IPS-18a (cell line): ENCODE data around the gene NLGN1.

Experiments used
- H3K27ac ChIP-seq: one replicate; pipeline ENCODE4 v1.5.1; 2013; ENCODE audit warnings: low read length
- H3K27me3 ChIP-seq: one replicate; pipeline ENCODE4 v1.6.1; 2013; ENCODE audit warnings: mild to moderate bottlenecking, low read length; ENCODE audit not compliant: control insufficient read depth, insufficient read depth
- H3K36me3 ChIP-seq: one replicate; pipeline ENCODE4 v1.6.1; 2013; ENCODE audit warnings: low read depth, low read length; ENCODE audit not compliant: control insufficient read depth
- H3K4me1 ChIP-seq: one replicate; pipeline ENCODE4 v1.6.1; 2013; ENCODE audit warnings: low read depth, low read length; ENCODE audit not compliant: control insufficient read depth
- H3K4me3 ChIP-seq: one replicate; pipeline ENCODE4 v1.5.1; 2013; ENCODE audit warnings: low read length
- H3K9ac ChIP-seq: one replicate; pipeline ENCODE4 v1.6.1; 2013; ENCODE audit warnings: mild to moderate bottlenecking, low read length, moderate library complexity
- H3K9me3 ChIP-seq: one replicate; pipeline ENCODE4 v1.6.1; 2013; ENCODE audit warnings: low read depth, low read length; ENCODE audit not compliant: control insufficient read depth

NLGN1 gene

DNA sequence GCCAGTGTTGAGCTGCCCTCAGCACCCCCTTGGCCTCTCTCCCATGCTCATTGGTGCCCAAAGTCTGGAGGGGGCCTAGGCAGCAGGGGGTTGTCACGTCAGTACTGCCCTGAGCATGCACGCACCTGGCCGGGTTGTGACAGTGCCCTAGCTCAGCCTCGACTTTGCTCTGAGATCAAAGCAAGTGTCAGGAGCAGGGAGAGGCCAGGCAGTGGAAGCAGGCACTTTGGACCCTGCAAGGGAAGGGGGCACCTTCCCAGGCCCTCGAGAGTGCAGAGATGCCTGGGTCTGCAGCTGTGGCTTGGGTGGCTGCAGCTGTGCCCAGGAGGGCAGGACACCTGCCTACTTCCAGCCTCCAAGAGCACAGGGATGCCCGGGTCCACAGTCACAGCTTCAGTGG is 561.3 kb downstream of the NLGN1 start:
- no peaks in the 10 kb centered on the region for H3K27me3 ChIP-seq
- no peak overlapping the region for H3K9ac ChIP-seq
- peaks cover 15% of the 10 kb centered on the region for H3K4me1 ChIP-seq
- no peaks in the 10 kb centered on the region for H3K9me3 ChIP-seq
- H3K27ac ChIP-seq = no peak overlapping the region
- no peaks in the 10 kb centered on the region for H3K36me3 ChIP-seq
- H3K4me3 ChIP-seq = no peak overlapping the region

DNA sequence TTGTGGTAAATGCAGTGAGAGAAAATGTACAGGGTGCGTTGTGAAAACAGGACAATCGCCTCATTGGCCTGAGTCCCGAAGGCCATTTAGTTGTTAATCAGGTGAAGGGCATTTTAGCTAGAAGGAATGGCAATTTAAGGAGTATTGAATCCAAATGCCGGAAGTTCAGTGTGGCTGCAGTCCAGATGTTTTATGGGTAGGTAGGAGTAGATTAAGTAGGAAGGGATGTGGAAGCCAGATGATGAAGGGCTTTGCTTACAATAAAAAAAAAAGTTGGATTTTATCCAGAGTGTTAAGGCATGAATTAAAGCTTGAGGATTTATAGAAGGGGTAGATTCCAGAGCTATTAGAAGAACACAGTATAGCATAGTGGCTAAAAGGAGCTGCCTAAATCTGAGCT is 572.7 kb downstream of the NLGN1 start:
- no peak overlapping the region for H3K9ac ChIP-seq
- no peaks in the 10 kb centered on the region for H3K36me3 ChIP-seq
- H3K9me3 ChIP-seq = no peaks in the 10 kb centered on the region
- no peaks in the 10 kb centered on the region for H3K4me1 ChIP-seq
- H3K27ac ChIP-seq = no peak overlapping the region
- H3K27me3 ChIP-seq = no peaks in the 10 kb centered on the region
- no peak overlapping the region for H3K4me3 ChIP-seq

DNA sequence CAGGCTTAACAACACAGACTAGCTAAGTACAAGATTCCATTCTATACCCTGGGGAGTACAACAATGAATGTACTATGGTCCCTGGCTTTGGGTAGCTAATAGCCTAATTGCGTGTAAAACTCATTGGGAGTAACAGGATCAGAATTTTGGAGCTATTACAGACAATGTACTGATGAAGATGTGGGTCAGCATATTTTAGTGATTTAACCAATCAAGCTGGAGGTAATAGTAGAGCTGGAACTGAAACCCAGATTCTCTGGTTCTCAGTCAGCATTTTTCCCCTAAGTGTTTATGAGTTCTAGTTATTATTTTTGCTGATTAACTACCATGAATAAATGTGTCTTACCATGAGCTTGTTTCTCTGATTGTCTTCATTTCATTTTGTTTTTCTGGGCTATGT is 578.7 kb downstream of the NLGN1 start:
- Histone ChIP-seq H3K4me1 (no peaks in the 10 kb centered on the region), H3K27me3 (no peaks in the 10 kb centered on the region), H3K36me3 (no peaks in the 10 kb centered on the region), H3K27ac (no peak overlapping the region), H3K4me3 (no peak overlapping the region), H3K9me3 (no peaks in the 10 kb centered on the region), H3K9ac (no peak overlapping the region)

DNA sequence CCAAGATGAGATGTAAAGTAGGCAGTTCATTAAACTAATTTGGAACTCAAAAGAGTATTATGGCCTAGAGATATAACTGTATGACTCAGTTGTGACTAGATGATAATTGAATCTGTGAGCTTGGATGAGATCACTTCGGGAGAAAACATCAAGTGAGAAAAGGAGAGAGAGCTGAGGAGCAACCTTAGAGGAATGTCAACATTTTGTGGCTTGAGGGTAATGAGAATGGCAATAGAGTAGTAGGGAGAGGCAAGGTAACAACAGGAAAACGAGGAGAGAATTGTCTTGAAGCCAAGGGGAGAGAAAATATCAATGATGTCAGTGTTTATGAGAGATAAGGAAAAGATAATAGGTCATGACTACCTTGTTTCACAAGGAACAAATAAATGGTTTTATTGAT is 580.2 kb downstream of the NLGN1 start:
- Histone ChIP-seq H3K27me3 (no peaks in the 10 kb centered on the region), H3K4me3 (no peak overlapping the region), H3K36me3 (no peaks in the 10 kb centered on the region)

DNA sequence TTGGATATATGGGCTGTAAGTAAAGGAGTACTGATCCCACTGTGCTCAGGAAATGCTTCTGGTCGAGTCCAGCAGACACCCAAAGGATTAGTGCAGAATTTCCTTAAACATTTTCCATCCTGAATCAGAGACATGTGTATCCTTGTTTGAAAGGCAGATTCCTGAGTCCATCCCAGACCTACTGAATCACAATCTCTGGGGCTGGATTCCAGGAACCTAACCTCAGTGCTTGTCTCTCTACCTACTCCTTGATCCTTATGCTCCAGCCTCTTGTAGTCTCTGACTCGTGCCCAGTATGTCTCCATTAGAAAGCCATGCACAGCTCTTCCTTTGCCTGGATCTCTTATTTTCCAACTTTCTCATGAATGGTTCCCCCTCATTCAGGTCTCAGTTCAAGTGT is 585.8 kb downstream of the NLGN1 start:
- Histone ChIP-seq H3K27ac (no peak overlapping the region), H3K4me1 (no peaks in the 10 kb centered on the region), H3K27me3 (no peaks in the 10 kb centered on the region), H3K4me3 (no peak overlapping the region), H3K36me3 (no peaks in the 10 kb centered on the region), H3K9ac (no peak overlapping the region), H3K9me3 (no peaks in the 10 kb centered on the region)

More for the DNA sequence above, 580.2 kb downstream of the NLGN1 start:
- no peak overlapping the region for H3K27ac ChIP-seq
- H3K9me3 ChIP-seq = no peaks in the 10 kb centered on the region
- no peaks in the 10 kb centered on the region for H3K4me1 ChIP-seq
- H3K9ac ChIP-seq = no peak overlapping the region

DNA sequence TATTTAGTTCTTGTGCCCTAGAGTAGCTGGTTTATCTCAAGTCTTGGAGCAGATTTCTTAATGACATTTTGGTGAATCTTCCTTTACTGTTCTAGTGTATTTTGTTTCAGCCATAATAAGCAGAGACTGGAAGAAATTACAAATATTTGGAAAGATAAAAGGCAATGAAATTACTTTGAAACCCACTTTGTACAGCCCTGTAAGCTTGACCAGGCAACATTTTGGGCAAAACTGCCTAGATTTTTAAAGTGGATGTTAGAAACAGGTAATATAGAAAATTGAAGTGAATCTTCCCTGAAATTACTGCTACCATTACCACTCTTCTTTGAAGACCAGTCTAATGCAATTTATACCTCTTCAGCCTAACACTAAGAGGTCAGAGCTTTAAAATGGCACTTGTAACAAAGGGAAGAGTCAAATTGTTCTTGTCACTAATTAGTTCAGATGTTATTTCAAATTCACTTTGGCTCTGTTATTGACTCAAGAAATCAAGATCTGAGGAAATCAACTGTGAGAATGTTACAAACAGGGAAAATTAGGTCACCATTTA is 589.4 kb downstream of the NLGN1 start:
- Histone ChIP-seq H3K27ac (no peak overlapping the region), H3K4me3 (no peak overlapping the region), H3K9ac (no peak overlapping the region), H3K4me1 (no peaks in the 10 kb centered on the region), H3K9me3 (no peaks in the 10 kb centered on the region), H3K27me3 (no peaks in the 10 kb centered on the region), H3K36me3 (no peaks in the 10 kb centered on the region)

DNA sequence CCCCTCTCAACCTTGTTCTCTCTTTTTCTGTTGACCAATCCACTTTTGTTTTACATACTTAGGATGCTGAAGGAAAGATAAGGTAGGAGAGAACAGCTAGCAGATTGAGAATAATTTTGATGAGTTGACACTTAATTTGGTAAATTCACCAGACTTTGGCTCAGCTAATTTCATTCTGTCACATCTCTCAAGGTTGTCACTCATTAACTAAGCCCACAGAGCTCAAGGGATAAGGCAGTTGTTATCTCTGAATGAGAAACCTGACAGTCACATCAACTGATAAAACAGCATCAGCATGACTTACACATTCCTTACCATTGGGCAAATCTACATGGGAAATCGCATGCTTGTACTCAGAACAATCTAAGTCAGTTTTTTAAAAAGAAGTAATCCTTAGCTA is 591.4 kb downstream of the NLGN1 start:
- Histone ChIP-seq H3K27ac (no peak overlapping the region), H3K9ac (no peak overlapping the region), H3K36me3 (no peaks in the 10 kb centered on the region), H3K27me3 (no peaks in the 10 kb centered on the region), H3K4me1 (no peaks in the 10 kb centered on the region), H3K9me3 (no peaks in the 10 kb centered on the region), H3K4me3 (no peak overlapping the region)

DNA sequence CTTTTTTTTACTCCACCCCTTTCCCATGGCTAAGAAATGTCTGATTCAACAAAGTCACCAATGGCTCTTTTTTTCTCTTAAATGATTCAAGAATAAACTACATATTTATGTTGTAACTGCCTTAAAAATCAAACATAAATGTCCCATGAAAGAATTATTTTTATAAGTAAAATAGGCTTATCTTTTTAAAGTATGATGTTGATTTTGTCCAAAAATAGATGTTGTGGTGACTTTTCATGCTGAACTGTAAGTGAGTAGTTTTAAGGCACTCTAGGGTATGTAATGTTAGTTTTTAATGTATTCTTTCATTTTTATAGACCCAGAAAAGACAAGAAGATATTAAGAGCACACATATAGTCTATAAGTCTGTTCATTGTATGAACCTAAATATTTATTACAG is 594.9 kb downstream of the NLGN1 start:
- H3K36me3 ChIP-seq = no peaks in the 10 kb centered on the region
- no peaks in the 10 kb centered on the region for H3K4me1 ChIP-seq
- no peak overlapping the region for H3K9ac ChIP-seq
- no peaks in the 10 kb centered on the region for H3K9me3 ChIP-seq
- H3K27me3 ChIP-seq = no peaks in the 10 kb centered on the region
- H3K4me3 ChIP-seq = no peak overlapping the region
- H3K27ac ChIP-seq = no peak overlapping the region

DNA sequence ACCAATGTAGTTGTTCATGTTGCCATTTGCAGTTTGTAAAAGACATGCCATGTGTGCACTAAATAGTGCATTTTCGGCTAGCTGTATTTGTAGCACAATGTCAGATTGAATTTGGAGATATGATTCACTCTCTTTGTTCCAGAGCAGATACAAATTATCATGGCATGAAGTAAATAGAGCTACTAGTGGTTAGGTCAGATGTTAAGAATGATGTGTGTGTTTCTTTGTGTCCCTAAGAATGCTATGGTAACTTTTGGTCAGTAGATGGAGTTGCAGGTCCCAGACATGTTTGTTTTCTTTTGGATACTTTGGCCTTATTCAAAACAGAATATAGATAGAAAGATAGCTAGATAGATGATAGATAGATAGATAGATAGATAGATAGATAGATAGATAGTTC is 595.8 kb downstream of the NLGN1 start:
- H3K4me1 ChIP-seq = no peaks in the 10 kb centered on the region
- no peaks in the 10 kb centered on the region for H3K36me3 ChIP-seq
- no peak overlapping the region for H3K4me3 ChIP-seq
- no peak overlapping the region for H3K9ac ChIP-seq
- H3K9me3 ChIP-seq = no peaks in the 10 kb centered on the region
- H3K27me3 ChIP-seq = no peaks in the 10 kb centered on the region
- H3K27ac ChIP-seq = no peak overlapping the region

DNA sequence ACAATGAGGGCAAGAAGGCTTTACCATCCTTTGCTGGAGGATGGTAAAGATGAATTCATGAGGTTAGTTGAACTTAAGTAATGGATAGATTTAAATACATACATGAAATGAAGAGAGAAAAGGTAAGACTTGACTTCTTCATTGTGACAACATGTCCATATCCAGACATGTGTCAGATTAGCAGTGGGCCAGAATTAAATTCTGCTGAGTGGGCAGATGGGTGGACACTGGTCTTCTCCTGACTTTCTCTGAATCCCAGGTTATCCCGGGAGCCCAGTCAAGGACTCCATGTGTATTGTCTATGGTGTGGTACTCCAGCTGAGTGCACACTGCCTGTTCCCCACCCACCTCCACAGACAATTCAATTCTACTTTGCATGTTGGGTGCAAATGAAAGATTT is 603.1 kb downstream of the NLGN1 start:
- Histone ChIP-seq H3K9ac (no peak overlapping the region), H3K36me3 (no peaks in the 10 kb centered on the region)

DNA sequence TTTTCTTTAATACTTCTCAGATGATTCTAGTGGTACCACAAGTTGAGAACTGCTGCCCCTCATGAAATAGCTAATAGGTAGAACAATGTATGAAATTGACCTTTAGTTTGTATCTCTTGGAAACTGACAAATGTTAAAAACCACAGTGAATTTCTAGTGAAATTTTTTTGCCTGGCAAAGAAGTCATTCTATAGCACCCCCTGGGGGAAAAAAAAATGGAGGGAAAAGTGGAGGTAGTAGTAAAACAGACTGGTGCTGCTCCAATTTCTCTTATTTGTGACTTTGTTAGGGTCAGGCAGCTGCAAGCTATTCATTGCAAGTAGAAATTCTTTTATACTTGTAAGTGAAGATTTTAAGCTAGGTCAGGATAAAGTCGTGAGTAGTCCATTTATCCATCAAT is 605.0 kb downstream of the NLGN1 start:
- Histone ChIP-seq H3K36me3 (no peaks in the 10 kb centered on the region), H3K4me3 (no peak overlapping the region), H3K9me3 (no peaks in the 10 kb centered on the region), H3K9ac (no peak overlapping the region), H3K27me3 (no peaks in the 10 kb centered on the region), H3K4me1 (no peaks in the 10 kb centered on the region), H3K27ac (no peak overlapping the region)

More for the DNA sequence above, 603.1 kb downstream of the NLGN1 start:
- Histone ChIP-seq H3K27ac (no peak overlapping the region), H3K27me3 (no peaks in the 10 kb centered on the region), H3K4me3 (no peak overlapping the region), H3K4me1 (no peaks in the 10 kb centered on the region), H3K9me3 (no peaks in the 10 kb centered on the region)

DNA sequence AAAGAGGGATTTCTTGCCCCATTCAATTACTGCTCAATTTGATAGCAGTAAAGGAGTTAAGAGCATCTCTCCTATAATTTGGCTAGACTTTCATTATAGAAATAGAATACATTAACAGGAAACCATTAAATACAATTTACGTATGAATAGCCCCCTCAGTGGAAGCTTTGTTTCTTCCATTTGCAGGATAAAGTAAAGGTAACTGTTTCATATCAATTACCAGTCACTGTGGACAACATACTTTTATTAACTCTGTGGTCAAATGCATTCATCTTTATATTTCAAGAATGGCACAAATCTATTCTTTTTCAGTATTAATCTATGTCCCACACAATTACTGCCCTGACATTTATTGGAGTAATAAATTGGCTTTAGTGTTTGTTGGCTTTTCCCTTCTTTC is 613.4 kb downstream of the NLGN1 start:
- peak overlapping the region; percentile 49 for H3K27ac ChIP-seq
- peak overlapping the region; percentile 20 for H3K4me3 ChIP-seq
- H3K27me3 ChIP-seq = no peaks in the 10 kb centered on the region
- H3K9ac ChIP-seq = no peak overlapping the region
- peaks cover 18% of the 10 kb centered on the region for H3K4me1 ChIP-seq
- H3K36me3 ChIP-seq = no peaks in the 10 kb centered on the region
- H3K9me3 ChIP-seq = no peaks in the 10 kb centered on the region
